HEK293 (cell line): ENCODE data around the gene IZUMO2.

Source experiments
- CTCF ChIA-PET: fragments of 350-600 bp; formaldehyde crosslinking; extraction: SDS; loops from one replicate; lab custom pipeline; 2021; ENCODE audit warnings: antibody characterized with exemption; lab: Yijun Ruan, JAX
- POLR2A ChIA-PET: fragments of 300-600 bp; formaldehyde crosslinking; extraction: SDS; loops from one replicate; lab custom pipeline; 2020; ENCODE audit warnings: antibody characterized with exemption, inconsistent platforms; lab: Yijun Ruan, JAX
- H3K27ac ChIP-seq: fragments of 200-500 bp; sonication (Bioruptor generic); 2 replicates; pipeline ENCODE4 v1.5.1; 2014; ENCODE audit warnings: low read depth, low read length, control low read depth, inconsistent platforms; ENCODE audit errors: extremely low read depth
- H3K36me3 ChIP-seq, 2 experiments: fragments of 200-500 bp in 1 of 2; sonication (Bioruptor generic) in 1 of 2; 1 replicate in 1 of 2; 2 replicates in 1 of 2; pipeline ENCODE4 v1.5.1; 2014 to 2017; ENCODE audit warnings: inconsistent platforms in 2 of 2, low read length in 2 of 2; ENCODE audit not compliant: control insufficient read depth in 2 of 2, insufficient read depth in 1 of 2
- H3K4me1 ChIP-seq: fragments of 200-500 bp; sonication (Bioruptor generic); 2 replicates; pipeline ENCODE4 v1.5.1; 2014; ENCODE audit warnings: mild to moderate bottlenecking, low read length, inconsistent platforms; ENCODE audit not compliant: control insufficient read depth, insufficient read depth
- H3K4me3 ChIP-seq: 2 replicates; pipeline ENCODE4 v1.5.1; 2011; ENCODE audit warnings: low read depth, mild to moderate bottlenecking, control low read depth, low read length, moderate library complexity
- H3K9me3 ChIP-seq: fragments of 200-500 bp; sonication (Bioruptor generic); 2 replicates; pipeline ENCODE4 v1.5.1; 2014; ENCODE audit warnings: low read depth, low read length, inconsistent platforms; ENCODE audit not compliant: control insufficient read depth, insufficient read depth
- GLI2 ChIP-seq: fragments of 450-650 bp; formaldehyde crosslinking; IDR thresholded peaks from 2 replicates; pipeline ENCODE4; 2017; ENCODE audit warnings: missing biosample characterization, missing genetic modification characterization, low read depth, borderline replicate concordance
- HOXC10 ChIP-seq: sonication (generic); formaldehyde crosslinking; IDR thresholded peaks from 2 replicates; pipeline ENCODE4 v1.8.1; 2023; ENCODE audit warnings: mild to moderate bottlenecking, missing genetic modification reagents
- SCRT2 ChIP-seq: fragments of 450-650 bp; formaldehyde crosslinking; IDR thresholded peaks from 2 replicates; pipeline ENCODE4 v1.5.1; 2016; ENCODE audit warnings: missing biosample characterization, missing genetic modification characterization
- ZNF174 ChIP-seq: fragments of 450-650 bp; formaldehyde crosslinking; IDR thresholded peaks from 2 replicates; pipeline ENCODE4 v1.5.0; 2017; ENCODE audit warnings: missing biosample characterization, mild to moderate bottlenecking, missing genetic modification characterization
- ZNF311 ChIP-seq: fragments of 450-650 bp; formaldehyde crosslinking; IDR thresholded peaks from 2 replicates; pipeline ENCODE4 v1.5.1; 2017; ENCODE audit warnings: missing biosample characterization, missing genetic modification characterization, borderline replicate concordance
- ZNF335 ChIP-seq: fragments of 450-650 bp; formaldehyde crosslinking; conservative IDR thresholded peaks from 2 replicates; pipeline ENCODE4 v1.5.1; 2016; ENCODE audit warnings: missing biosample characterization, missing genetic modification characterization
- ZNF366 ChIP-seq: fragments of 450-650 bp; formaldehyde crosslinking; conservative IDR thresholded peaks from 2 replicates; pipeline ENCODE4 v1.5.1; 2016; ENCODE audit warnings: missing biosample characterization, missing genetic modification characterization
- ZNF560 ChIP-seq: fragments of 450-650 bp; formaldehyde crosslinking; IDR thresholded peaks from 2 replicates; pipeline ENCODE4 v1.5.1; 2017; ENCODE audit warnings: missing biosample characterization, missing genetic modification characterization, borderline replicate concordance
- TF ChIP-seq, protein P1 (sequence below): fragments of 450-650 bp; formaldehyde crosslinking; IDR thresholded peaks from 2 replicates; pipeline ENCODE4 v1.5.1; 2016; ENCODE audit warnings: missing biosample characterization, missing genetic modification characterization
- TF ChIP-seq, protein P2 (sequence below): fragments of 450-650 bp; formaldehyde crosslinking; IDR thresholded peaks from 2 replicates; pipeline ENCODE4 v1.5.1; 2016; ENCODE audit warnings: missing biosample characterization, missing genetic modification characterization
- TF ChIP-seq, protein P3 (sequence below): fragments of 450-650 bp; formaldehyde crosslinking; IDR thresholded peaks from 2 replicates; pipeline ENCODE4 v1.5.0; 2017; ENCODE audit warnings: missing biosample characterization, missing genetic modification characterization, borderline replicate concordance
- TF ChIP-seq, protein P4 (sequence below): fragments of 450-650 bp; formaldehyde crosslinking; IDR thresholded peaks from 2 replicates; pipeline ENCODE4 v1.5.1; 2016; ENCODE audit warnings: missing biosample characterization, missing genetic modification characterization

IZUMO2 gene

DNA sequence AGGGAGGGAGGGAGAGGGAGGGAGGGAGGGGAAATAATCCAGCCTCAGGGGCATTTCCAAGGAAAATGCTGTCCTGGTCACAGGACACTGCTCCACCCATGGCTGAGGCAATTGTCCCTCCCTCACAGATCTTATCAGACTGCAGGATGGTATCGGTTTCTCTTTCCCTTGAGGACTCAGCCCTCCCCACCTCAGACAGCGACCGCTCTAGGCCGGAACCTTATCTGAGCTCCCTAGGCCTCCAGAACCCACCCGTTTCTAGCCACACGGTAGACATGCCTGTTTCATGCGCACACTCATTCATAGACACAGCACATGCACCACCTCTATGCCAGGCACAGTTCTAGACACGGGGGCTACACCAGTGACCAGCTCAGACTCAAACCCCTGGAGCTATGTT lies 10.0 kb upstream of the IZUMO2 start (continued):
- TF ChIP-seq, protein P1, sequence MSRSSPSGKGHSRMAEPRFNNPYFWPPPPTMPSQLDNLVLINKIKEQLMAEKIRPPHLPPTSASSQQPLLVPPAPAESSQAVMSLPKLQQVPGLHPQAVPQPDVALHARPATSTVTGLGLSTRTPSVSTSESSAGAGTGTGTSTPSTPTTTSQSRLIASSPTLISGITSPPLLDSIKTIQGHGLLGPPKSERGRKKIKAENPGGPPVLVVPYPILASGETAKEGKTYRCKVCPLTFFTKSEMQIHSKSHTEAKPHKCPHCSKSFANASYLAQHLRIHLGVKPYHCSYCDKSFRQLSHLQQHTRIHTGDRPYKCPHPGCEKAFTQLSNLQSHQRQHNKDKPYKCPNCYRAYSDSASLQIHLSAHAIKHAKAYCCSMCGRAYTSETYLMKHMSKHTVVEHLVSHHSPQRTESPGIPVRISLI (tag by site-specific recombination) = no peak
- TF ChIP-seq, protein P2, sequence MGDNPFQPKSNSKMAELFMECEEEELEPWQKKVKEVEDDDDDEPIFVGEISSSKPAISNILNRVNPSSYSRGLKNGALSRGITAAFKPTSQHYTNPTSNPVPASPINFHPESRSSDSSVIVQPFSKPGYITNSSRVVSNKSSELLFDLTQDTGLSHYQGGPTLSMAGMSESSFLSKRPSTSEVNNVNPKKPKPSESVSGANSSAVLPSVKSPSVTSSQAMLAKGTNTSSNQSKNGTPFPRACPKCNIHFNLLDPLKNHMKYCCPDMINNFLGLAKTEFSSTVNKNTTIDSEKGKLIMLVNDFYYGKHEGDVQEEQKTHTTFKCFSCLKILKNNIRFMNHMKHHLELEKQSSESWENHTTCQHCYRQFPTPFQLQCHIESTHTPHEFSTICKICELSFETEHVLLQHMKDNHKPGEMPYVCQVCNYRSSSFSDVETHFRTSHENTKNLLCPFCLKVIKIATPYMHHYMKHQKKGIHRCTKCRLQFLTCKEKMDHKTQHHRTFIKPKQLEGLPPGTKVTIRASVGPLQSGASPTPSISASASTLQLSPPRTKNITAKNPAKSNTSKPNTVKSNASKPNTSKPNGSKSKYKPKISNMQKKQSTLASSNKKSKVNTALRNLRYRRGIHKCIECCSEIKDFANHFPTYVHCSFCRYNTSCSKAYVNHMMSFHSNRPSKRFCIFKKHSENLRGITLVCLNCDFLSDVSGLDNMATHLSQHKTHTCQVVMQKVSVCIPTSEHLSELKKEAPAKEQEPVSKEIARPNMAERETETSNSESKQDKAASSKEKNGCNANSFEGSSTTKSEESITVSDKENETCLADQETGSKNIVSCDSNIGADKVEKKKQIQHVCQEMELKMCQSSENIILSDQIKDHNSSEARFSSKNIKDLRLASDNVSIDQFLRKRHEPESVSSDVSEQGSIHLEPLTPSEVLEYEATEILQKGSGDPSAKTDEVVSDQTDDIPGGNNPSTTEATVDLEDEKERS (tag by site-specific recombination) = no peak
- TF ChIP-seq SCRT2 (tag by site-specific recombination) (no peak), ZNF366 (tag by site-specific recombination) (no peak), ZNF174 (tag by site-specific recombination) (no peak), ZNF335 (tag by site-specific recombination) (no peak), GLI2 (tag by site-specific recombination) (no peak), ZNF311 (no peak), ZNF560 (tag by site-specific recombination) (no peak)
- TF ChIP-seq, protein P3, sequence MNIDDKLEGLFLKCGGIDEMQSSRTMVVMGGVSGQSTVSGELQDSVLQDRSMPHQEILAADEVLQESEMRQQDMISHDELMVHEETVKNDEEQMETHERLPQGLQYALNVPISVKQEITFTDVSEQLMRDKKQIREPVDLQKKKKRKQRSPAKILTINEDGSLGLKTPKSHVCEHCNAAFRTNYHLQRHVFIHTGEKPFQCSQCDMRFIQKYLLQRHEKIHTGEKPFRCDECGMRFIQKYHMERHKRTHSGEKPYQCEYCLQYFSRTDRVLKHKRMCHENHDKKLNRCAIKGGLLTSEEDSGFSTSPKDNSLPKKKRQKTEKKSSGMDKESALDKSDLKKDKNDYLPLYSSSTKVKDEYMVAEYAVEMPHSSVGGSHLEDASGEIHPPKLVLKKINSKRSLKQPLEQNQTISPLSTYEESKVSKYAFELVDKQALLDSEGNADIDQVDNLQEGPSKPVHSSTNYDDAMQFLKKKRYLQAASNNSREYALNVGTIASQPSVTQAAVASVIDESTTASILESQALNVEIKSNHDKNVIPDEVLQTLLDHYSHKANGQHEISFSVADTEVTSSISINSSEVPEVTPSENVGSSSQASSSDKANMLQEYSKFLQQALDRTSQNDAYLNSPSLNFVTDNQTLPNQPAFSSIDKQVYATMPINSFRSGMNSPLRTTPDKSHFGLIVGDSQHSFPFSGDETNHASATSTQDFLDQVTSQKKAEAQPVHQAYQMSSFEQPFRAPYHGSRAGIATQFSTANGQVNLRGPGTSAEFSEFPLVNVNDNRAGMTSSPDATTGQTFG (tag by site-specific recombination) = no peak

DNA sequence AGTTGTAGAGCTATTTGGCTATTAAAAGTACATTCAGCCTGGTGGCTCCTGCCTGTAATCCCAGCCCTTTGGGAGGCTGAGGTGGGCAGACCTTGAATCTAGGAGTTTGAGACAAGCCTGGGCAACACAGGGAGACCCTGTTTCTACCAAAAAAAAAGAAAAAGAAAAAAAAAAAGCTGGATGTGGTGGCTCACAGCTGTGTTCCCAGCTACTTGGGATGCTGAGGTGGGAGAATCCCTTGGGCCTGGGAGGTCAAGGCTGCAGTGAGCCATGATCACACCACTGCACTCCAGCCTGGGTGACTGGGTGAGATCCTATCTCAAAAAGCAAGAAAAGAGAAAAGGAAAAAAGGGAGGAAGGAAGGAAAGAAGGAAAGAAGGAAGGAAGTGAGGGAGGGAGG lies 9.6 kb upstream of the IZUMO2 start:
- no peak overlapping the region for H3K4me3 ChIP-seq
- no peak for TF ChIP-seq HOXC10
- TF ChIP-seq, protein P4, sequence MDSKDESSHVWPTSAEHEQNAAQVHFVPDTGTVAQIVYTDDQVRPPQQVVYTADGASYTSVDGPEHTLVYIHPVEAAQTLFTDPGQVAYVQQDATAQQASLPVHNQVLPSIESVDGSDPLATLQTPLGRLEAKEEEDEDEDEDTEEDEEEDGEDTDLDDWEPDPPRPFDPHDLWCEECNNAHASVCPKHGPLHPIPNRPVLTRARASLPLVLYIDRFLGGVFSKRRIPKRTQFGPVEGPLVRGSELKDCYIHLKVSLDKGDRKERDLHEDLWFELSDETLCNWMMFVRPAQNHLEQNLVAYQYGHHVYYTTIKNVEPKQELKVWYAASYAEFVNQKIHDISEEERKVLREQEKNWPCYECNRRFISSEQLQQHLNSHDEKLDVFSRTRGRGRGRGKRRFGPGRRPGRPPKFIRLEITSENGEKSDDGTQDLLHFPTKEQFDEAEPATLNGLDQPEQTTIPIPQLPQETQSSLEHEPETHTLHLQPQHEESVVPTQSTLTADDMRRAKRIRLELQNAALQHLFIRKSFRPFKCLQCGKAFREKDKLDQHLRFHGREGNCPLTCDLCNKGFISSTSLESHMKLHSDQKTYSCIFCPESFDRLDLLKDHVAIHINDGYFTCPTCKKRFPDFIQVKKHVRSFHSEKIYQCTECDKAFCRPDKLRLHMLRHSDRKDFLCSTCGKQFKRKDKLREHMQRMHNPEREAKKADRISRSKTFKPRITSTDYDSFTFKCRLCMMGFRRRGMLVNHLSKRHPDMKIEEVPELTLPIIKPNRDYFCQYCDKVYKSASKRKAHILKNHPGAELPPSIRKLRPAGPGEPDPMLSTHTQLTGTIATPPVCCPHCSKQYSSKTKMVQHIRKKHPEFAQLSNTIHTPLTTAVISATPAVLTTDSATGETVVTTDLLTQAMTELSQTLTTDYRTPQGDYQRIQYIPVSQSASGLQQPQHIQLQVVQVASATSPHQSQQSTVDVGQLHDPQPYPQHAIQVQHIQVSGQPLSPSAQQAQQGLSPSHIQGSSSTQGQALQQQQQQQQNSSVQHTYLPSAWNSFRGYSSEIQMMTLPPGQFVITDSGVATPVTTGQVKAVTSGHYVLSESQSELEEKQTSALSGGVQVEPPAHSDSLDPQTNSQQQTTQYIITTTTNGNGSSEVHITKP = 0 out of 2 replicates have a peak, but pooled peaks have one; percentile 1
- TF ChIP-seq, all 188 proteins: peak for 1
- Histone ChIP-seq H3K4me1 (peaks cover 3% of the 10 kb centered on the region; the same call in 1 of the 2 replicates), H3K27ac (no peak overlapping the region), H3K9me3 (no peaks in the 10 kb centered on the region), H3K36me3 (no peaks in the 10 kb centered on the region)
- ChIA-PET POLR2A (interaction anchor here (1.5 kb wide), 1 partner anchor 31 kb away, joined by 8 read pairs; the partner anchor contains the start of gene MYH14), CTCF (interaction anchor here (0.7 to 2.7 kb wide), 8 partner anchors 8 to 288 kb away, joined by 3 to 14 read pairs (median 3); no protein-coding TSS in a partner anchor)
